GM18873 (cell line): ENCODE data around the gene CDKL4.
"Not testable (repeated sequence)": the region's sequence is repeated elsewhere in the genome, so short reads cannot be mapped to it uniquely, and the experiment has no call there.

Source experiments
- ATAC-seq: cut with Tn5 transposase; IDR thresholded peaks from one replicate; pipeline ENCODE4 v1.9.1; 2021; ENCODE audit warnings: mild to moderate bottlenecking, moderate library complexity, moderate number of reproducible peaks; ENCODE audit not compliant: unreplicated experiment, low FRiP score

CDKL4 gene

GRCh38 chr2:39146630-39147029, 97.1 kb downstream of the CDKL4 start:
- ATAC-seq: no peak

GRCh38 chr2:39145906-39146421, 97.8 kb downstream of the CDKL4 start:
- ATAC-seq: no peak

- ATAC-seq: no peak
Measured at GRCh38 chr2:39144416-39144815, 99.4 kb downstream of the CDKL4 start.

- ATAC-seq: no peak
Measured at GRCh38 chr2:39142904-39143605, 100.7 kb downstream of the CDKL4 start.

- no peak for ATAC-seq
Measured at GRCh38 chr2:39141334-39142271, 102.2 kb downstream of the CDKL4 start.

- not testable (repeated sequence) for ATAC-seq
Measured at GRCh38 chr2:39140948-39141333, 102.8 kb downstream of the CDKL4 start.

- ATAC-seq: no peak
Measured at GRCh38 chr2:39140322-39140847, 103.4 kb downstream of the CDKL4 start.

- no peak for ATAC-seq
Measured at GRCh38 chr2:39139511-39140237, 104.1 kb downstream of the CDKL4 start.

- ATAC-seq: no peak
Measured at GRCh38 chr2:39138837-39139211, 104.9 kb downstream of the CDKL4 start.

GRCh38 chr2:39138187-39138836, 105.5 kb downstream of the CDKL4 start:
- ATAC-seq: not testable (repeated sequence)

GRCh38 chr2:39136799-39137198, 107.0 kb downstream of the CDKL4 start:
- no peak for ATAC-seq

GRCh38 chr2:39135690-39136259, 108.0 kb downstream of the CDKL4 start:
- ATAC-seq: no peak

GRCh38 chr2:39133215-39133851, 110.4 kb downstream of the CDKL4 start:
- no peak for ATAC-seq

GRCh38 chr2:39128919-39129391, 114.8 kb downstream of the CDKL4 start:
- ATAC-seq: peak; percentile 54

- peak; percentile 59 for ATAC-seq
Measured at GRCh38 chr2:39127973-39128372, 115.8 kb downstream of the CDKL4 start.
